ENCODE data around the gene RIN3.
A peak's percentile ranks its signal among the peaks of the same experiment; 100 is the strongest.

RIN3 gene

DNA sequence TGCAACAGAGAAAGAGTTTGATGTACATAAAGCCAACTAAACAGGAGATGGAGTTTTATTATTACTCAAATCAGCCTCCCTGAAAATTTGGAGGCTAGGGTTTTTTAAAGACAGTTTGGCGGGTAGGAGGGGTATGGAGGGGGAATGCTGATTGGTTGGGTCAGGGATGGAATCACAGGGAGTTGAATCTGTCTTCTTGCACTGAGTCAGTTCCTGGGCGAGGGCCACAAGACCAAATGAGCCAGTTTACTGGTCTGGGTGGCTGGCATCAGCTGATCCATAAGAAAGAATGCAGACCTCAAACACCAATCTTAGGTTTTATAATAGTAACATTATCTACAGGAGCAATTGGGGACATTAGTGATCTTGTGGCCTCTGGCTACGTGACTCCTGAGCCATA is 64.9 kb downstream of the RIN3 start:
- peaks cover 9% of the 10 kb centered on the region for H3K9me3 Mint-ChIP-seq
- H3K4me3 Mint-ChIP-seq = no peak overlapping the region
- H3K27me3 Mint-ChIP-seq (ENCODE audit: low read depth, poor library complexity) = peaks cover 3% of the 10 kb centered on the region
- peaks cover 6% of the 10 kb centered on the region for H3K4me1 Mint-ChIP-seq
- H3K36me3 Mint-ChIP-seq (ENCODE audit: low read depth) = peaks cover 13% of the 10 kb centered on the region
- no peak overlapping the region for H3K27ac Mint-ChIP-seq
- TF ChIP-seq, protein P1, sequence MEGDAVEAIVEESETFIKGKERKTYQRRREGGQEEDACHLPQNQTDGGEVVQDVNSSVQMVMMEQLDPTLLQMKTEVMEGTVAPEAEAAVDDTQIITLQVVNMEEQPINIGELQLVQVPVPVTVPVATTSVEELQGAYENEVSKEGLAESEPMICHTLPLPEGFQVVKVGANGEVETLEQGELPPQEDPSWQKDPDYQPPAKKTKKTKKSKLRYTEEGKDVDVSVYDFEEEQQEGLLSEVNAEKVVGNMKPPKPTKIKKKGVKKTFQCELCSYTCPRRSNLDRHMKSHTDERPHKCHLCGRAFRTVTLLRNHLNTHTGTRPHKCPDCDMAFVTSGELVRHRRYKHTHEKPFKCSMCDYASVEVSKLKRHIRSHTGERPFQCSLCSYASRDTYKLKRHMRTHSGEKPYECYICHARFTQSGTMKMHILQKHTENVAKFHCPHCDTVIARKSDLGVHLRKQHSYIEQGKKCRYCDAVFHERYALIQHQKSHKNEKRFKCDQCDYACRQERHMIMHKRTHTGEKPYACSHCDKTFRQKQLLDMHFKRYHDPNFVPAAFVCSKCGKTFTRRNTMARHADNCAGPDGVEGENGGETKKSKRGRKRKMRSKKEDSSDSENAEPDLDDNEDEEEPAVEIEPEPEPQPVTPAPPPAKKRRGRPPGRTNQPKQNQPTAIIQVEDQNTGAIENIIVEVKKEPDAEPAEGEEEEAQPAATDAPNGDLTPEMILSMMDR (IDR thresholded peaks at IDR 0.05) = no peak
- DNase-seq = no peak

DNA sequence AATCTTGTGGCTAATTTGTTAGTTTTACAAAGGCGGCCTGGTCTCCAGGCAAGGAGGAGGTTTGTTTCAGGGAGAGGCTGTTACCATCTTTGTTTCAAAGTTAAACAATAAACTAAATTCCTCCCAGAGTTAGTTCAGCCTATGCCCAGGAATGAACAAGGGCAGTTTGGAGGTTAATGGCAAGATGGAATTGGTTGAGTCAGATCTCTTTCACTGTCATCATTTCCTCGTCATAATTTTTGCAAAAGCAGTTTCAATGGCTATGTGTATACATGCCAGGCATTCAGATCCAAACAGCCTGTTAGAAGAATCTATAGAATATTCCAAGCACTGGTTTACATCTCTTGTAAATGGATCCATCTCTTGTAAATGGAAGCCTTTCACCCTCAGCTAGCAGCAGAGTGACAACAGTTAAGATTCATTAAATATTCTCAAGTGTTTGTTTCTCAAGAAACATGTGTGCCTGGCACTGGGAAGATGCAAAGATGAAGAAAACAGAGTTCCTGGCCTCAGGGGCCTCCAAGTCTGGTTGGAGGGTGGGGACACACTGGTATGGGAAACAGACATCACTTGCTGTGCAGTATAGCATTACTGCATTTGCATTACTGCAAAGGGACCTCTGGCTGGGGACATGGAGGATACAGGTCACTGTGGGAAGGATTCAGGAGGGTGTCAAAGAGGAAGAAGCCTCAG is 65.8 kb downstream of the RIN3 start:
- no peak for DNase-seq
- Mint-ChIP-seq H3K36me3 (ENCODE audit: low read depth) (peaks cover 13% of the 10 kb centered on the region), H3K27me3 (ENCODE audit: low read depth, poor library complexity) (peaks cover 3% of the 10 kb centered on the region), H3K4me3 (no peak overlapping the region), H3K9me3 (peaks cover 9% of the 10 kb centered on the region), H3K4me1 (peaks cover 6% of the 10 kb centered on the region), H3K27ac (no peak overlapping the region)
- TF ChIP-seq, protein P1 (IDR thresholded peaks at IDR 0.05) = no peak

DNA sequence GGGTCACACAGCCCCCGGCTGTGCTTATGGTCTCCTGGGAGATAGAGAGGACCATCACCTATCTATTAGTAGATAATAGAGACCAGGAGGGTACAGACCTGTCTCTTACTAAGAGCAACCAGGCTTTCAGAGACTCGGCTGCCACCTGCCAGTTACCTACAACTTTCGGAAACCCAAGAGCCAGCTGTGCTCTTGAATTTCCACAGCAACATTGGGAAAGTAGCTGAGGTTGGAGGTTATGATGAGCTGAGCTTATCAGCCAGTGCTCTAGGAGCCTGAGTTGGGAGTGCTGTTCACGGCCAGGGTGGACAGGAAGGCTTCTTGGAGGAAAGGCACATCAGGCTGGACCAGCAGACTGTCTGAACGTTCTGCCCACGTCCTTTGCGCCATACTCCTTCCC is 67.6 kb downstream of the RIN3 start:
- TF ChIP-seq, protein P1 (IDR thresholded peaks at IDR 0.05) = no peak
- peaks cover 3% of the 10 kb centered on the region for H3K27me3 Mint-ChIP-seq (ENCODE audit: low read depth, poor library complexity)
- peaks cover 6% of the 10 kb centered on the region for H3K4me1 Mint-ChIP-seq
- DNase-seq = no peak
- peaks cover 13% of the 10 kb centered on the region for H3K36me3 Mint-ChIP-seq (ENCODE audit: low read depth)
- no peak overlapping the region for H3K4me3 Mint-ChIP-seq
- no peak overlapping the region for H3K27ac Mint-ChIP-seq
- H3K9me3 Mint-ChIP-seq = peaks cover 9% of the 10 kb centered on the region

DNA sequence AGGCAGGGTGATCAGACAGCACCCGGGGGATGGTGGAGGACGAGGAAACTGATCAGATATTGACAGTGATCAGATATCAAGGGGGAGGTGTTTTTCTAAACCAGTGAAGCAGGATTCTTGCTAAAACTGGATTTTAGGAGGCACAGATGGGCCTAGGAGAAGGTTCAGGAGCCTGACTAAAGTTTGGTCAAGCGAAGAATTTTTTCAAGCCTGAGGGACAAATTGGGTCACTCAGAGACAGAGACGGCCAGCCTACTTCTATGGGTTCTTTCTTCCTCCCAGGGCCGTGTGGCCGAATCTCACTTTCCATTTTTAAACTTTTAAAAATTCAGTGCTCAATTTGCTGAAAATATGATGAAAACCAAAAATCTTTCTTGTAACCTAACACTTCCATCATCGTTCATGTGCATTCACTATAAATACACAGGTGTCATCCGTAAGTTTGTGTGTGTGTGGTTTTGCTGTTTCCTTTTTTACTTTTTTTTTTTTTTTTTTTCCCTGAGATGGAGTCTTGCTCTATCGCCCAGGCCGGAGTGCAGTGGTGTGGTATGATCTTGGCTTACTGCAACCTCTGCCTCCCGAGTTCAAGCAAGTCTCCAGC is 68.5 kb downstream of the RIN3 start:
- DNase-seq = no peak
- no peaks in the 10 kb centered on the region for H3K27me3 Mint-ChIP-seq (ENCODE audit: low read depth, poor library complexity)
- TF ChIP-seq, protein P1 (IDR thresholded peaks at IDR 0.05) = no peak
- H3K4me1 Mint-ChIP-seq = peaks cover 6% of the 10 kb centered on the region
- peaks cover 9% of the 10 kb centered on the region for H3K9me3 Mint-ChIP-seq
- H3K36me3 Mint-ChIP-seq (ENCODE audit: low read depth) = peaks cover 13% of the 10 kb centered on the region
- no peak overlapping the region for H3K4me3 Mint-ChIP-seq
- H3K27ac Mint-ChIP-seq = peak overlapping the region; percentile 63

DNA sequence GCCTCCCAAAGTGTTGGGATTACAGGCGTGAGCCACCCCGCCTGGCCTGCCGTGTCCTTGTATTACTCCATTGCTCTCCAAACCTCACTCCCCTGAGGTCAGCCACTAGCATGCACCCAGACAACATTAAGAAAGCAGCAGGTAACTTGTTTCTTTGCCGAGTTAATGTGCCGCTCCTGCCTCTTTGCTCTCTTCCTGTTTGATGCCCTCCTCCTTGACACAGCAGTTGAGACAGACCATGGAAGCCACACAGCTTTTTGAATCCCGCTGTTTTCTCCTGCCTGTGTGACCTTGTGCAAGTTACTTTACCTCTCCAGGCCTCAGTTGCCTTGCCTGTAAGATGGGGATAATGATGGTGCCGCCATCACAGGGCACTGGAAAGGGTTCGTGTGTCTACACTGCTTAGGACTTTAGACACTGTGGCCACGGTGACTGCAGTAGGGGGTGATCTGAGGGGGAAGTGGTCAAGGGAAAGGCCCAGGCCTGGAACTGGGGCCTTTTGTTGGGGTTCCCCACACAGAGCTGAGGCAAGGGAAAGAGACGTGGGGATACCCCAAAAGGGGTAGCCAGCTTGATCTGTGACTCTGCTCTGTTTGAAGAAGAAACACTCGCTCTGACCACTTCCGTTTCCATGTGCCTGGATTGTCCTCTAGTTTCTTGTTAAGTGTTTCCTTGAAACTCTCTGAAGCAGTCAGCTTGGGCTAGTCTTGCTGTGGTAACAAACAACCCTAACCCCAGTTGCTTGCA is 69.3 kb downstream of the RIN3 start:
- no peak for DNase-seq
- Mint-ChIP-seq H3K36me3 (ENCODE audit: low read depth) (peaks cover 13% of the 10 kb centered on the region), H3K9me3 (peaks cover 9% of the 10 kb centered on the region), H3K4me1 (peaks cover 6% of the 10 kb centered on the region), H3K27ac (no peak overlapping the region), H3K4me3 (no peak overlapping the region), H3K27me3 (ENCODE audit: low read depth, poor library complexity) (no peaks in the 10 kb centered on the region)
- TF ChIP-seq, protein P1 (IDR thresholded peaks at IDR 0.05) = no peak
